IPS-15b (cell line): ENCODE results near the gene LNX1.

Experiments used
- H3K27me3 ChIP-seq: one replicate; pipeline ENCODE4 v1.6.1; 2013; ENCODE audit warnings: low read length; ENCODE audit not compliant: control insufficient read depth, insufficient read depth
- H3K36me3 ChIP-seq: one replicate; pipeline ENCODE4 v1.6.1; 2013; ENCODE audit warnings: low read length; ENCODE audit not compliant: control insufficient read depth, insufficient read depth
- H3K4me1 ChIP-seq: one replicate; pipeline ENCODE4 v1.6.1; 2013; ENCODE audit warnings: mild to moderate bottlenecking, low read length; ENCODE audit not compliant: control insufficient read depth, insufficient read depth
- H3K4me3 ChIP-seq: one replicate; pipeline ENCODE4 v1.5.1; 2013; ENCODE audit warnings: low read depth, low read length
- H3K9ac ChIP-seq: one replicate; pipeline ENCODE4 v1.6.1; 2013; ENCODE audit warnings: low read depth, mild to moderate bottlenecking, low read length
- H3K9me3 ChIP-seq: one replicate; pipeline ENCODE4 v1.6.1; 2013; ENCODE audit warnings: mild to moderate bottlenecking, low read length; ENCODE audit not compliant: control insufficient read depth, insufficient read depth

The LNX1 gene

GRCh38 chr4:53487766-53488165, 103.5 kb downstream of the LNX1 start:
- H3K4me1 ChIP-seq = peaks cover 3% of the 10 kb centered on the region
- H3K9ac ChIP-seq = no peak overlapping the region
- H3K27me3 ChIP-seq = no peaks in the 10 kb centered on the region
- no peaks in the 10 kb centered on the region for H3K36me3 ChIP-seq
- no peaks in the 10 kb centered on the region for H3K9me3 ChIP-seq
- H3K4me3 ChIP-seq = no peak overlapping the region

DNA sequence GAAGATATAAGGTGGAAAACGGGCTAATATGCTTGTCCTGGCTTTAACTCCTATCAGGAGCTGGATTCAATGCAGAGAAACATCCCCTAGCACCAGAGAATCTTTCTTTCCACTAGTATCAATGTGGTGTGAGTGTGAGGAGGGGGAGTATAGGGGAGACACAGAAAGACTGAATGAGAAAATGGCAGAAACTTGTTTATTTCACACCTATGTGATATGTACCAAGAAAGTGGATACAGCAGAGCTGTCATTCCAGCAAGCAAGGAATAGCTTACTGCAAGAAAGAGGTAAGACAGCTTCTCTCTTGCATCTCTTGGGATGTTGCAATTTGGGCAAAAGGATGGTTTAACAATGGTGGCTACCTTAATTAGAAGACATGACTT, 105.6 kb downstream of the LNX1 start:
- H3K9me3 ChIP-seq = no peaks in the 10 kb centered on the region
- no peaks in the 10 kb centered on the region for H3K27me3 ChIP-seq
- H3K4me3 ChIP-seq = no peak overlapping the region
- no peak overlapping the region for H3K9ac ChIP-seq
- H3K36me3 ChIP-seq = no peaks in the 10 kb centered on the region
- peaks cover 9% of the 10 kb centered on the region for H3K4me1 ChIP-seq

- H3K4me3 ChIP-seq = no peak overlapping the region
- H3K27me3 ChIP-seq = no peaks in the 10 kb centered on the region
- H3K9ac ChIP-seq = no peak overlapping the region
- no peaks in the 10 kb centered on the region for H3K36me3 ChIP-seq
- no peaks in the 10 kb centered on the region for H3K9me3 ChIP-seq
- peaks cover 7% of the 10 kb centered on the region for H3K4me1 ChIP-seq
These were observed 106.2 kb downstream of the LNX1 start for GRCh38 chr4:53484911-53485657.

DNA sequence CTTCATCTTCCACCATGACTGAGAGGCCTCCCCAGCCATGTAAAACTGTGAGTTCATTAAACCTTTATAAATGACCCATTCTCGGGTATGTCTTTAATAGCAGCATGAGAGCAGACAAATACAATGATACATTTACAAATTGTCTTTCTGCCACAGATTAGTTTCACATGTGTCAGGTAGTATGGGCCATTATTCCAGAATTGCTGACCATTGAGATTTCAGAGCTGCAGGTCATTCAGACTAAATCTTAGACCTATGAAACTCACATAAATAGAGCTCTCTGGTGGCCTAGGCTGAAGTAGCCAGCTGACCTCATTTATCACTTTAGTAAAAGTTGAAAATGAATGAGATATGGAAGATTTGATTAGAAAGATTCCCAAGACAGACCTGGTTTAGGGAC, 108.0 kb downstream of the LNX1 start:
- no peaks in the 10 kb centered on the region for H3K9me3 ChIP-seq
- H3K9ac ChIP-seq = no peak overlapping the region
- peaks cover 18% of the 10 kb centered on the region for H3K4me1 ChIP-seq
- H3K36me3 ChIP-seq = no peaks in the 10 kb centered on the region
- no peaks in the 10 kb centered on the region for H3K27me3 ChIP-seq
- H3K4me3 ChIP-seq = no peak overlapping the region

DNA sequence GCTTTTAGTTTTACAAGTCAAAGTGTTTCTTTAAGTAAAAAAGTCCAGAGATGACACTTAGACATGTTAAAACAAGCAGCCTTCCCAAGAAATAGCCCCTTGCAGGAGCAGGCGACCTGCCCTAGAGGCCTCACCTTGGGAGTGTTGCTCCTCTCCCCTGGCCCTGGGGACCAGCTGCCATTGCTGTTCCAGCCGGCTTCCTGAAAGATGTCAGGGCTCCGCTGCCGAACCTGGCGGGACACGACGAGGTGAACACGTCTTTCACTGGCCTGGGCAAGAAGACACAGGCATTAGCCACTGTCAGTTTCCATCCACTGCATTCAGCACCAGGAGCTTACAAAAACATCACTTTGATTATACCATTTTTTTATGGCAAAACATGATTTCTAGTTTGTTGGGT, 109.7 kb downstream of the LNX1 start:
- Histone ChIP-seq H3K4me3 (no peak overlapping the region), H3K36me3 (no peaks in the 10 kb centered on the region), H3K9ac (no peak overlapping the region), H3K4me1 (peaks cover 35% of the 10 kb centered on the region), H3K9me3 (no peaks in the 10 kb centered on the region), H3K27me3 (no peaks in the 10 kb centered on the region)

- no peak overlapping the region for H3K4me3 ChIP-seq
- H3K9ac ChIP-seq = no peak overlapping the region
- no peaks in the 10 kb centered on the region for H3K9me3 ChIP-seq
- peaks cover 40% of the 10 kb centered on the region for H3K4me1 ChIP-seq
- H3K36me3 ChIP-seq = no peaks in the 10 kb centered on the region
- H3K27me3 ChIP-seq = no peaks in the 10 kb centered on the region
These were observed 110.4 kb downstream of the LNX1 start for GRCh38 chr4:53480909-53481308.

- no peak overlapping the region for H3K4me3 ChIP-seq
- no peak overlapping the region for H3K9ac ChIP-seq
- no peaks in the 10 kb centered on the region for H3K27me3 ChIP-seq
- H3K4me1 ChIP-seq = peaks cover 40% of the 10 kb centered on the region
- H3K36me3 ChIP-seq = no peaks in the 10 kb centered on the region
- no peaks in the 10 kb centered on the region for H3K9me3 ChIP-seq
These were observed 111.4 kb downstream of the LNX1 start for GRCh38 chr4:53479736-53480525.

DNA sequence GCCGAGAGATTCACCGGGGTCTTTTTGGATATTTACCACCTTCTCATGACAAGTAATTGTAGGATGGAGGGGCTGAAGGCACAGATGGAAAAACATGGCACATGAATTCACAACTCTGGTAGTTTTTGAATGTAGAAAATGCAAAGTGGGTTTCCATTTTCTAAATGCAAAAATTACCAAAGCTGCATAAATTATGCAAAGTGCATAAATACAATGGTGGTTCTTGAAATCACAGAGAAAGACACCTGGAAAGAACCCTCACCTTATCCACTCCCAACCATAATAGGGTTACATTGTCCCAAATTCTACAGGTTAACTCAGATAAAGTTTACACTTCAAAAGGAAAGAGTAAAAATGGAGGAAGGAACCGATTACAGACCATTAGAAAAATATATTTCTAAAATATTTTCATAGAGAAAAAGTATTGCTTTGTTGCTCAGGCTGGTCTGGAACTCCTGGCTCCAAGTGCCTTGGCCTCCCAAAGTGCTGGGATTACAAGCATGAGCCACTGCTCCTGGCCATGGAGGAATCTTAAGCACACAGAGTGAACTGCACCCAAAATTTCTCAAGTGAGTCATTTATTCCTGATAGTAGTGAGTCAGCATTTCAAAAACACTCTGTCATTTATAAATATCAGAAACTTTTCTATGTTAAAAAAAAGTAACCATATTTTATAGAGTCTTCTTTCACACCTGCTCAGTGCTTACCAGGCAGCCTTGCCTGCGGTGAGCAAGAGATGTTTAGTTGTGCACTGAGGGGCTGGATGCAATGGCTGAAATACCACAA, 112.4 kb downstream of the LNX1 start:
- H3K9ac ChIP-seq = no peak overlapping the region
- H3K9me3 ChIP-seq = no peaks in the 10 kb centered on the region
- peaks cover 40% of the 10 kb centered on the region for H3K4me1 ChIP-seq
- H3K36me3 ChIP-seq = no peaks in the 10 kb centered on the region
- H3K4me3 ChIP-seq = no peak overlapping the region
- H3K27me3 ChIP-seq = no peaks in the 10 kb centered on the region

- Histone ChIP-seq H3K9me3 (no peaks in the 10 kb centered on the region), H3K36me3 (no peaks in the 10 kb centered on the region), H3K4me3 (no peak overlapping the region), H3K27me3 (no peaks in the 10 kb centered on the region), H3K9ac (no peak overlapping the region), H3K4me1 (peaks cover 40% of the 10 kb centered on the region)
These were observed 113.7 kb downstream of the LNX1 start for GRCh38 chr4:53477636-53478035.

GRCh38 chr4:53477038-53477565, 114.2 kb downstream of the LNX1 start:
- Histone ChIP-seq H3K4me3 (peak overlapping the region; percentile 30), H3K4me1 (peaks cover 40% of the 10 kb centered on the region), H3K36me3 (no peaks in the 10 kb centered on the region), H3K9ac (peak overlapping the region; percentile 38), H3K9me3 (no peaks in the 10 kb centered on the region), H3K27me3 (no peaks in the 10 kb centered on the region)

- Histone ChIP-seq H3K9ac (peak overlapping the region; percentile 38), H3K4me3 (peak overlapping the region; percentile 30), H3K36me3 (no peaks in the 10 kb centered on the region), H3K9me3 (no peaks in the 10 kb centered on the region), H3K4me1 (peaks cover 37% of the 10 kb centered on the region), H3K27me3 (no peaks in the 10 kb centered on the region)
These were observed 114.9 kb downstream of the LNX1 start for GRCh38 chr4:53476232-53477037.
